IPS-20b (cell line): ENCODE results near the gene DYSF.

Experiments
- H3K27ac ChIP-seq: one replicate; pipeline ENCODE4 v1.5.1; 2013; ENCODE audit warnings: low read length
- H3K27me3 ChIP-seq: 2 replicates; pipeline ENCODE4 v1.6.1; 2013; ENCODE audit warnings: mild to moderate bottlenecking, low read length, inconsistent platforms; ENCODE audit not compliant: insufficient read depth
- H3K36me3 ChIP-seq: 2 replicates; pipeline ENCODE4 v1.6.1; 2013; ENCODE audit warnings: low read depth, mild to moderate bottlenecking, inconsistent platforms, low read length, moderate library complexity; ENCODE audit not compliant: insufficient read depth
- H3K4me1 ChIP-seq: 2 replicates; pipeline ENCODE4 v1.6.1; 2013; ENCODE audit warnings: mild to moderate bottlenecking, control low read depth, inconsistent platforms, low read length, moderate library complexity; ENCODE audit not compliant: insufficient read depth
- H3K4me3 ChIP-seq: 2 replicates; pipeline ENCODE4 v1.5.1; 2013; ENCODE audit warnings: mild to moderate bottlenecking, low read length, inconsistent platforms
- H3K9ac ChIP-seq: 2 replicates; pipeline ENCODE4 v1.6.1; 2013; ENCODE audit warnings: low read depth, mild to moderate bottlenecking, inconsistent platforms, low read length, moderate library complexity
- H3K9me3 ChIP-seq: 2 replicates; pipeline ENCODE4 v1.6.1; 2013; ENCODE audit warnings: mild to moderate bottlenecking, low read depth, low read length, inconsistent platforms; ENCODE audit not compliant: insufficient read depth

Gene DYSF

DNA sequence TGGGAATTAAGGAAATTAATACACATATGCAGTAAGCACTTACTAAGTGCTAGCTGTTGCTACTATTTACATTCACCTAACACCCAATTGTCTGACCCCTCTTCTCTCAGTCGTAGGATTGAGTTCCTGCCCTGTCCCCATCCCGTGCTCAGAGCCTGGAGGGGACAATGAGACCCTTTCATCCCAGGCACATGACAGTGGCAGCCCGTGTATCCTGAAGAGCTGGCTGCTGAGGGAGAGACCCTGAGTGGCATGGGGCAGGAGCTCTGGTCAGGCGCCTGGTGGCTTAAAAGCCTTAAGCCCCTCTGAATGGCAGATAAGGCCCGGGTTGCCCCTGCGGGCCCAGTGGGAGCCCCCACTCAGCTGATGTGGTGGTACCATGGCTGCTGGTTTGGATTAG lies 99.0 kb downstream of the DYSF start:
- Histone ChIP-seq H3K9ac (no peak overlapping the region), H3K4me1 (no peaks in the 10 kb centered on the region), H3K4me3 (no peak overlapping the region), H3K27me3 (no peaks in the 10 kb centered on the region), H3K9me3 (no peaks in the 10 kb centered on the region), H3K27ac (no peak overlapping the region), H3K36me3 (no peaks in the 10 kb centered on the region)

DNA sequence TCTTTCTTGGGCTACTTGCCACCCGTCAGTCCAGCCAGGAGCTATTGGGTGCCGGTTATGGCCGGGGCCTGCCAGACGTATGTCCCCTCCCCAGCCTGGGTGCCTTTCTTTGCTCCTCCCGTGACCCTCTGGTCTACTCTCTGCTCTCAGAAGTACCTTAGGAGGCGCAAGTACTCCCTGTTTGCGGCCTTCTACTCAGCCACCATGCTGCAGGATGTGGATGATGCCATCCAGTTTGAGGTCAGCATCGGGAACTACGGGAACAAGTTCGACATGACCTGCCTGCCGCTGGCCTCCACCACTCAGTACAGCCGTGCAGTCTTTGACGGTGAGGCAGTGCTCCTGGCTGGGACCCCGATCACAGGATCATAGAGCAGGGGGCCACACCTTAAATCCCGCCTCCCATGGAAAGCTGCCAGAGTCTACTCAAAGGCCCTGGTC lies 99.5 kb downstream of the DYSF start:
- Histone ChIP-seq H3K27ac (no peak overlapping the region), H3K4me1 (no peaks in the 10 kb centered on the region), H3K4me3 (no peak overlapping the region), H3K9me3 (no peaks in the 10 kb centered on the region), H3K36me3 (no peaks in the 10 kb centered on the region), H3K27me3 (no peaks in the 10 kb centered on the region), H3K9ac (no peak overlapping the region)

DNA sequence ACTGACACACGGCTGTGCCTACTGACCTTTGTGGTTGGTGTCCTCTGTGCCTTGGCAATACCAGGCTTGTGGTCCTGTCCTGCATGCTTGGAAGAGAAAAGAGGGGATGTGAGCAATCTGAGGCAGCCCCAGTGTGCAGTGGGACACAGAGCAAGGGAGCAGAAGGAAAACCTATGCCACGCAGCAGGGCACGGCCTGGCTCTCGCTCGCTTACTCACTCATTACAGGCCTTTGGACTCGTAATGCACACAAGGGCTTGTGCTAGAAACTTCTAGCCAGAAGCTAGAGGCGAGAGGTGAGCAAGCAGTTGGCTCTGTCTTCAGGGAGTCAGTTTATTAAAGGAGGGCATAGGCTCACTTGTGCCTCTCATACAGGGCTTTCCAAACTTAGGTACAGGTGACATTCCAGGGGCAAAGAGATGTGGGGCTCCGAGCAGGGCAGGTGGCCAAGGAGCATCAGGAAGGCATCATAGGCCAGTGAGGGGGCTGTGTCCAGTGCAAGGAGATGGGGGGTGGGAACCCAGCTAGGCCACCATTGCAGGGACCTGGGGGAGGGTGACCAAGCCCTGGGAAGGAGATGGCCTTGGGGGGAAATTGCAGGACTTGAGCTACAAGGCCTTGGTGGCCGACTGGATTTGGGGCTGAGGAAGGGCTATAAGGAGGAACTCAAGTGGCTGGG lies 100.8 kb downstream of the DYSF start:
- H3K9ac ChIP-seq = no peak overlapping the region
- H3K27ac ChIP-seq = no peak overlapping the region
- H3K4me1 ChIP-seq = no peaks in the 10 kb centered on the region
- no peaks in the 10 kb centered on the region for H3K9me3 ChIP-seq
- H3K27me3 ChIP-seq = no peaks in the 10 kb centered on the region
- no peaks in the 10 kb centered on the region for H3K36me3 ChIP-seq
- no peak overlapping the region for H3K4me3 ChIP-seq

DNA sequence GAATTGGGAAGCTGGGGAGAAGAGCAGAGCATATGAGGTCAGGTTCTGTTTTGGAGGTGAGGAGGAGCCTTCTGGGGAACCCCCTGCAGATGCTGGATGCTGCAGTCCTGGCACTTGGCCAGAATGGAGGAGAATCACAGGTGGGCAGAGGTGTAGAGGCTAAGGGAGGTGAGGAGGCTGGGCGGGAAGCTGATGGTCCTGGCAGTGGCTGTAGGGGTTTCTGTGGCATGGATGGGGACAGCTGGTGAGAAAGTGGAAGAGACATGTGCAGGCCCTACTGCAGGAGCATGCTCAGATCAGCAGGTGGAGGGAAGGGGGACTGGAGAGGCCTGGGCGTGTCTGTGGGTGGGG lies 101.3 kb downstream of the DYSF start:
- Histone ChIP-seq H3K27ac (no peak overlapping the region), H3K9ac (no peak overlapping the region), H3K4me1 (no peaks in the 10 kb centered on the region), H3K36me3 (no peaks in the 10 kb centered on the region), H3K9me3 (no peaks in the 10 kb centered on the region), H3K4me3 (no peak overlapping the region), H3K27me3 (no peaks in the 10 kb centered on the region)

DNA sequence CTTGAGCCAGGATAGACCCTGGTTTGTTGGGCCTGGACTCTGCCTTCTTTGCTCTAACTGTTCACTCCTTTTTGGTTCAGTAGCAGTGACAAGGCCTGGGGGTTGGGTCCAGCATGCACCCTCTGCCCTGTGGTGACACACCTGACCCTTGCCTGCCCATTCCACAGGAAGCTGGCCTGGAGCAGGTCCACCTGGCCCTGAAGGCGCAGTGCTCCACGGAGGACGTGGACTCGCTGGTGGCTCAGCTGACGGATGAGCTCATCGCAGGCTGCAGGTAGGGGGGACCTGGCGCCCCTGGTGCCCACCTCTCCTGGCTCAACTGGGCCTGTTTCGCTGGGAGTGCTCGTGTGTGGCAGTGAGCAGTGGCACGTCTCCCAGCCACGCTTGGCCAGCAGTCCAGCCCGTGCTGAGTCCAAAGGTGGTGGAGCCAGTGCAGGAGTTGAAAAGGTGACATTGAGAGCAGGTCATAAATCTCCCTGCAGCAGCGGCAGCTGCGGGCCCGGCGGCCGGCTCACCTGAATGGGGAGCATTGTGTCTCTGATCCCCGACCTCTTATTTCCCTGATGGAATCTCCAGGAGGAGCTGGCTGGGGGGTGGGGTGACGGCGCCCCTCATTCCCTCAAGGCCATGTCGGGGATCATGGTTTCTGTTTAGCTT lies 102.6 kb downstream of the DYSF start:
- Histone ChIP-seq H3K27ac (no peak overlapping the region), H3K4me3 (no peak overlapping the region), H3K27me3 (no peaks in the 10 kb centered on the region), H3K9ac (no peak overlapping the region), H3K36me3 (no peaks in the 10 kb centered on the region), H3K9me3 (no peaks in the 10 kb centered on the region), H3K4me1 (no peaks in the 10 kb centered on the region)

DNA sequence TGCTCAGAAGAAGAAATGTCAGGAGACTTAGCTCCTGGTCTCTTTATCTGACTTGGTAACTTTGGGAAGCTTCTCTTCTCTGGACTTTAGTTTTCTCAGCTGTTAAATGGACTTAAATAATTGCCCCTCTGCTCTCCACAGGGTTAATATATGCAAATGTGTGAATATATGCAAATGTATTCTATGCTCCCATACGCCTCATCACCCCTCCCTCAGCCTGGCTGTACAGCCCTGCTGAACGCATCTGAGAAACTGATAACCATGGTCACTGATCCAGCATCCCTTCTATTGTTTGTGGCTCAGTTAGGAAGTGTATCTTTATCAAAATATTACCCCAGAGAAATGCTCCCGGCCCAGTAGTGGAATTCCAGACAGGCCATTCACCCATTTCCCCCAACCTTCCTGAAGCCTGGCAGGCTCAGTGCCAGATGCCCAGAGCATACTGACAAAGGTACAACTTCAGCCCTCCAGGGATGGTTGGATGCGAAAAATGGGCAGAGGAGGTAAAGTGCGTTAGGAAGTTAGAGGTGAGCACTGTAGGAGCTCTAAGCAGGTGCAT lies 103.4 kb downstream of the DYSF start:
- H3K4me3 ChIP-seq = no peak overlapping the region
- H3K27ac ChIP-seq = no peak overlapping the region
- no peaks in the 10 kb centered on the region for H3K27me3 ChIP-seq
- no peak overlapping the region for H3K9ac ChIP-seq
- no peaks in the 10 kb centered on the region for H3K9me3 ChIP-seq
- H3K4me1 ChIP-seq = no peaks in the 10 kb centered on the region
- no peaks in the 10 kb centered on the region for H3K36me3 ChIP-seq

DNA sequence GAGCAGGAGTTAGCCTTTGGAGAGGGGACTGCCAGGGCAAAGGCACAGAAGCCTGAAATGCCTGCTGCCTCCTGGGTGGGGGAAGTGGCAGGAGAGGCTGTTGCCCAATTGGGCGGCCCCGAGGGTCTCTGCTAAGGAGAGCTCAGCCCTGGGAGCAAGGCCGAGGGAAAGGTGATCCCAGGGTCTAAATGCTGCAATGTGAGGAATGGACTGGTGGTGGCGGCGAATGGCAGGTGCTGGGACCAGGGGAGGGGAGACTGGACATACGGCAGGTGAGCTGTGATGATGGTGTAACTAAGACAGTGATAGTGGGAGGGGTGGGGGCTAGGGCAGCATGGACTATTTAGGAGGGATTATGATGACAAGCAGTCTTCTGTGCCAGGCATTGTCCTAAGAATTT lies 104.0 kb downstream of the DYSF start:
- Histone ChIP-seq H3K4me1 (no peaks in the 10 kb centered on the region), H3K27ac (no peak overlapping the region), H3K36me3 (no peaks in the 10 kb centered on the region), H3K27me3 (no peaks in the 10 kb centered on the region), H3K4me3 (no peak overlapping the region), H3K9ac (no peak overlapping the region), H3K9me3 (no peaks in the 10 kb centered on the region)

DNA sequence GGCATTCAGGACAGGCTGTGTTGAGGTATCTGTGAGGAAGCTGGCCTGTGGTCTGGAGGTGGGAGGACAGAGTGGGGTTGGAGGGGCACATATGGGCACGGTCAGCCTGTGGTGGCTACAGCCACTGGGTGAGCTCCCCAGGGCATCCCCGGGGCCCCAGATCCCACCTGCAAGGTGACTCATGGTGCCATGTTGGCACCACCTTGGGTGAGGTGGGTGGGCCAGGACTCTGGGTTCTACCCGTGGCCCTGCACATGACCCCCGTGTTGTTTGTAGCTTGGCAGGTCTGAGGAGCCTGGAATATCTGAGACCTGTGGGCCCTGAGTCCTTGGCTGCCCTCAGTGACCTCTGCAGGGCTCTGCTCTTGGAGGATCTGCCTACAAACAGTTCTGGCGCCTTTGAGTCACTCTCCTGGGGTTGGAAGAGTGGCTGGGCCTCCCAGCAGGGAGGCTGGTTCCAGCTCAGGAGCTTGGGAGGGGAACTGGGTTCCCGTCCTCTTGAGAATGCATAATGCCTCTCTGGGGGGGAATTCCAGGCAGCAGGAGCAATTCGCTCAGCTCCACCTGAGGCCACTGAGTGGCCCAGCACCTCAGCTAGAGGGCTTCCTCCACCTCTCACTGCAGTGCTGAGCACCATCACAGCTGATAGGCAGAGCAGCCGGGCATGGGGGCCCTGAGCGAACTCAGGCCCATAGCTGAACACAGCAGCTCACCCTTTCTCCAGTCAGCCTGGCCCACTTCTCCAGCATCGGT lies 105.1 kb downstream of the DYSF start:
- Histone ChIP-seq H3K36me3 (no peaks in the 10 kb centered on the region), H3K27me3 (no peaks in the 10 kb centered on the region), H3K4me1 (no peaks in the 10 kb centered on the region), H3K9me3 (no peaks in the 10 kb centered on the region), H3K27ac (no peak overlapping the region), H3K4me3 (no peak overlapping the region), H3K9ac (no peak overlapping the region)

DNA sequence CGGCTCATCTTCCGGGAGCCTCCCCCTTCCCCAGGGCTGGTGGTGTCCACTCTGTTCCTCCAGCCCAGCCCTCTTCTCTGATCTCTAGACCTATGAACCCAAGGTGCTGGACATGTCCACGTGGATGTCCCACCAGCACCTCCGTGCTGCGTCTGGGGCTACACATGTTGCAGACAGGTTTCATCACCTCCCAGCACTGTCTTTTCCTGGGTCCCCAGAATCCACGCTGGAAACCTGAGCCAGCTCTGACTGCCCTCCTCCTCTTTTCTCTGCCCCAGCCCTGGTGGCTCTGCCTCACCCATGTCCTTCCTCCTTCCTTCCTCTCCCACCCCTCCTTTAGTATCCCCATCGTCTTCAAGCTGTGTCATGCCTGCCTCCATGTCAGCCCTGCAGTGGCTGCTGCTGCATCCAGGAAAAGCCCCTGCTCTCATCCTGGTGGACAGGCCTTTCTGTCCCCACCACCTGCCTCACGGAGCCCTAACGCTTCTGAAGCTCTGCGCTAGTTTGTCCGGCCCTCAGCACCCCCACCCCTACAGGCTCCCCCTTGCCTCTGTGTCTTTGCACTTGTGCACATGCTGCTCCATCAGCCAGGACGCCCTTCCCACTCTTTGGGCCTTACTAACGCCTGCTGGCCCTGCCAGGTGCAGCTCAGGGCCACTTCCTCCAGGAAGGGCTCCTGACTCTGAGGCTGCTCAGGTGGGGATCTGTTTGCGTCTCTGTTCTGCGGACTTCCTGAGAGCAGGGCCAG lies 105.9 kb downstream of the DYSF start:
- H3K9me3 ChIP-seq = no peaks in the 10 kb centered on the region
- no peaks in the 10 kb centered on the region for H3K27me3 ChIP-seq
- H3K9ac ChIP-seq = no peak overlapping the region
- H3K27ac ChIP-seq = no peak overlapping the region
- H3K4me1 ChIP-seq = no peaks in the 10 kb centered on the region
- H3K36me3 ChIP-seq = no peaks in the 10 kb centered on the region
- H3K4me3 ChIP-seq = no peak overlapping the region

DNA sequence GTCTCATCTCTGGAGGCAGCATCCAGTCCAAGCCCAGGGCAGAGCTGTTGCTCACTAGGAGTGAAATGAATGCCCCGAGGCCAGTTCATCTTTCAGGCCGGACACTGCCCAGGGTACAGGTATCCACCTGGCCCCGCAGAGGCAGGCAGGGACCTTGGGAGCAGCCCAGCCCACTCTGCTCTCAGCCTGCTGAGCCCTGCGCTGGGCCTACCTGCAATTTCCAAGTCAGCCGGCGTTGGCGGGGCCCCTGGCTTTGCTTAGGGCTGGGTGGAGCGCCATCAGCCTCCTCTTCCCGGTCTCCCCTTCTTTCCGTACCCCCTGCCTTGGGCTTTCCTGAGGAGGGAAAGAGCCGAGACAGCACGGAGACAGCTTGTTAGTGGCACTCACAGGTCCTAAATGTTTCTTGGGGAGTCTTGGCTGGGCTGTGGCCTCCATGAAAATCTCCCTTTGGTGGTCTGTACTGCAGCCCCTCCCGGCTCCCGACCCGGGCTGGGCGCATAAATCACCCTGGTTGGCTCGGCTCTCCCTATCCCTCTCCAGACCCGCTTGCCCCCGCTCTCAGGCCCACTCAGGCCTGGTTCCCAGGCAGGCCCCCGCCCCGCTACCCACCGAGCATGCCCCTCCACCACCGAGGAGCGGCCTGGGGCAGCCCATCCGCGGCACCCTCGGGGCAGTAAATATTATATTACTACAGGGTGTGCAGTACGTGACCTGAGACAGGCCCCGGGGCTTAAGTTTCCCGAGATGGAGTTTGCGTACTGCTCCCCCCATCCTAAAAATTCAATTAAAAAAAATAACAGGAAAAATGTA lies 106.7 kb downstream of the DYSF start:
- H3K4me3 ChIP-seq = no peak overlapping the region

DNA sequence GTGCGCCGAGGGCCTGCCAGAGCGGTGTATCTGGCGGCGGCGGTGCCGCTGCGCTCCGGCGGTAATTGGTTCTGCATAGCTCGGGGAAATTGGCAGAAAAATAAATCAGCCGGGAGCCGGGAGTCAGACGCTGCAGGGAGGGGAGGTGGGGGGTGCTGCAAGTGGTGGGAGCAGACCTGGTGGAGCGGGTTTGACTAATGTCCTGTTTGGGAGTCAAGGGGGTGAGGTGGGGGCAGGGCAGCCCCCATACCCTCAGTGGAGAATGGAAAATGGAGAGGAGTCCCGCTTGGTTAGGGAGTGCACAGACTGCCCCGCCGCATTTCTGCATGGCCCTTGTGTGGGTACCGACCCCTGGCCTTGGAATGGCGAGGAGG lies 107.3 kb downstream of the DYSF start:
- H3K9me3 ChIP-seq = no peaks in the 10 kb centered on the region
- no peak overlapping the region for H3K27ac ChIP-seq
- H3K4me3 ChIP-seq = no peak overlapping the region
- no peaks in the 10 kb centered on the region for H3K27me3 ChIP-seq
- no peaks in the 10 kb centered on the region for H3K4me1 ChIP-seq
- H3K9ac ChIP-seq = no peak overlapping the region
- H3K36me3 ChIP-seq = no peaks in the 10 kb centered on the region

More for the DNA sequence above, 106.7 kb downstream of the DYSF start:
- H3K36me3 ChIP-seq = no peaks in the 10 kb centered on the region
- no peaks in the 10 kb centered on the region for H3K27me3 ChIP-seq
- no peaks in the 10 kb centered on the region for H3K4me1 ChIP-seq
- no peak overlapping the region for H3K9ac ChIP-seq
- H3K9me3 ChIP-seq = no peaks in the 10 kb centered on the region
- H3K27ac ChIP-seq = no peak overlapping the region
